A549 (cell line): ENCODE results near the gene ADAMTSL4.

ENCODE experiments used
- CTCF ChIP-seq: fragments of >200 bp; sonication (Bioruptor Twin); formaldehyde crosslinking; IDR thresholded peaks from 3 replicates; pipeline ENCODE4 v1.5.1; 2016
- PBX3 ChIP-seq: IDR thresholded peaks from 2 replicates; pipeline ENCODE4 v1.6.1; 2012
- RNF2 ChIP-seq: fragments of 200-600 bp; sonication (generic); IDR thresholded peaks from 2 replicates; pipeline ENCODE4 v1.6.1; 2016; ENCODE audit warnings: low read depth, mild to moderate bottlenecking, antibody characterized with exemption, moderate library complexity, borderline replicate concordance

GRCh38 chr1:150575072-150575489 is 25.9 kb downstream of the ADAMTSL4 start:
- TF ChIP-seq PBX3 (no peak), CTCF (no peak), RNF2 (no peak)
